Measurements from ENCODE around the gene ACTR3C. TPM values are rescaled to one million over a fixed set of nuclear protein-coding genes. Genes with fewer than 3 reads are reported as not detected.

Gene ACTR3C
- total and polyA plus RNA-seq, 10 of the 15 experiments (the other 5 are each of a cell fraction or from before 2014, with no cell fraction given): 2.0 to 10.2 (median 6.3) TPM

DNA sequence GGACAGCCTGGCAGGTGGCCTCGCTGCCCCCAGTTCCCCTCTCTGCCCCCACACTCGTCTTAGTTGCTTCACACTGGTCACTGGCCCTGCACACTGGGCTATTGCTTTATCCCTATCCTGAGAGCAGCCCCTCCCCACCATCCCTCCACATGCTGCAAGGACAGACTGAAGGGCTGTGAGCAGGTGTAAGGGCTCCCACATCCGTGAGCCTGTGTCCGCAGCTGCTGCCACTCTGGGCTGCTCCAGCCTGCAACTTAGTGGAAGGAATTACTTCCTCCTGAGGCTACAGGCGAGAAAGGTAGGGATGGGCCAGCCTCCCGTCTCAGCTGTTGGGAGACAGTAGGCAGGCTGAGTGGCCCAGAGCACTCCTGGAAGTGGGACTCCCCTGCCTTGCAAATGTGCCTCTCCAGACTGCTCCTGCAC lies 14.3 kb upstream of the ACTR3C start:
- 69% methylated on average over 6 of the region's 6 CpGs for WGBS (ENCODE audit: insufficient coverage, insufficient replicate concordance, low lambda C conversion rate, missing lambda C conversion rate)
- BruUV-seq (replicated peaks): no TSS peak
- H4K20me1 ChIP-seq (ENCODE audit: control insufficient read depth, insufficient read depth): no peaks in the 10 kb centered on the region
- in situ Hi-C loops (cut with MboI) (no loop called here), intact Hi-C loops (cut with micrococcal nuclease; ENCODE audit: unreplicated experiment) (no loop called here)
- H3K4me1 ChIP-seq (ENCODE audit: control insufficient read depth, insufficient read depth, low read length): peaks cover 8% of the 10 kb centered on the region
- ChIA-PET CTCF (no interaction called here), SMC1A (ENCODE audit: uncharacterized antibody, unreplicated experiment) (interaction anchor here (0.7 kb wide), 1 partner anchor 398 kb away, joined by 3 read pairs; no protein-coding TSS in a partner anchor), RAD21 (ENCODE audit: unreplicated experiment) (no interaction called here), POLR2A (no interaction called here)
- no peak overlapping the region for H3K4me3 ChIP-seq
- peaks cover 0 to 5% of the 10 kb centered on the region in 2 experiments; a peak in 2 of 4 replicates for H3K27me3 ChIP-seq (replicated peaks in 1 of 2; ENCODE audit: control insufficient read depth in 2 of 2, insufficient read depth in 2 of 2, low read length in 1 of 2)
- no peaks in the 10 kb centered on the region; the same call in 2 of the 3 replicates for H3K9me3 ChIP-seq (replicated peaks; ENCODE audit: control insufficient read depth, insufficient read depth, low read length)
- H3K36me3 ChIP-seq (ENCODE audit: control insufficient read depth in 2 of 2, insufficient read depth in 2 of 2, low read length in 1 of 2): peaks cover 0 to 7% of the 10 kb centered on the region in 2 experiments; a peak in 2 of 4 replicates
- H3K9ac ChIP-seq (ENCODE audit: control insufficient read depth, insufficient read depth, low read length): no peak overlapping the region
- no peak overlapping the region for H3K4me2 ChIP-seq (ENCODE audit: control insufficient read depth, insufficient read depth)
- ATAC-seq (no peak), FAIRE-seq (no peak), DNase-seq (ENCODE audit: low read depth, low spot score) (no peak)
- no peak overlapping the region for H2AFZ ChIP-seq (ENCODE audit: control insufficient read depth, low read depth, low read length)
- no peaks in the 10 kb centered on the region for H3K79me2 ChIP-seq (ENCODE audit: control insufficient read depth, insufficient read depth, low read length)
- no peak overlapping the region for H3K27ac ChIP-seq (ENCODE audit: control insufficient read depth, insufficient read depth)
- TF ChIP-seq, protein P1, sequence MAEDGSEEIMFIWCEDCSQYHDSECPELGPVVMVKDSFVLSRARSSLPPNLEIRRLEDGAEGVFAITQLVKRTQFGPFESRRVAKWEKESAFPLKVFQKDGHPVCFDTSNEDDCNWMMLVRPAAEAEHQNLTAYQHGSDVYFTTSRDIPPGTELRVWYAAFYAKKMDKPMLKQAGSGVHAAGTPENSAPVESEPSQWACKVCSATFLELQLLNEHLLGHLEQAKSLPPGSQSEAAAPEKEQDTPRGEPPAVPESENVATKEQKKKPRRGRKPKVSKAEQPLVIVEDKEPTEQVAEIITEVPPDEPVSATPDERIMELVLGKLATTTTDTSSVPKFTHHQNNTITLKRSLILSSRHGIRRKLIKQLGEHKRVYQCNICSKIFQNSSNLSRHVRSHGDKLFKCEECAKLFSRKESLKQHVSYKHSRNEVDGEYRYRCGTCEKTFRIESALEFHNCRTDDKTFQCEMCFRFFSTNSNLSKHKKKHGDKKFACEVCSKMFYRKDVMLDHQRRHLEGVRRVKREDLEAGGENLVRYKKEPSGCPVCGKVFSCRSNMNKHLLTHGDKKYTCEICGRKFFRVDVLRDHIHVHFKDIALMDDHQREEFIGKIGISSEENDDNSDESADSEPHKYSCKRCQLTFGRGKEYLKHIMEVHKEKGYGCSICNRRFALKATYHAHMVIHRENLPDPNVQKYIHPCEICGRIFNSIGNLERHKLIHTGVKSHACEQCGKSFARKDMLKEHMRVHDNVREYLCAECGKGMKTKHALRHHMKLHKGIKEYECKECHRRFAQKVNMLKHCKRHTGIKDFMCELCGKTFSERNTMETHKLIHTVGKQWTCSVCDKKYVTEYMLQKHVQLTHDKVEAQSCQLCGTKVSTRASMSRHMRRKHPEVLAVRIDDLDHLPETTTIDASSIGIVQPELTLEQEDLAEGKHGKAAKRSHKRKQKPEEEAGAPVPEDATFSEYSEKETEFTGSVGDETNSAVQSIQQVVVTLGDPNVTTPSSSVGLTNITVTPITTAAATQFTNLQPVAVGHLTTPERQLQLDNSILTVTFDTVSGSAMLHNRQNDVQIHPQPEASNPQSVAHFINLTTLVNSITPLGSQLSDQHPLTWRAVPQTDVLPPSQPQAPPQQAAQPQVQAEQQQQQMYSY (CRISPR knock-in tag; IDR thresholded peaks at IDR 0.05): no peak
- TF ChIP-seq MTA3 (IDR thresholded peaks at IDR 0.05; ENCODE audit: borderline replicate concordance, low read length): no peak
- TF ChIP-seq BCL11A (IDR thresholded peaks at IDR 0.05; ENCODE audit: low read depth, low read length): no peak
- no peak for TF ChIP-seq ZBED1 (IDR thresholded peaks at IDR 0.05; ENCODE audit: borderline replicate concordance)
- TF ChIP-seq MTA2 (IDR thresholded peaks at IDR 0.05; ENCODE audit: low read depth): no peak
- TF ChIP-seq, protein P2, sequence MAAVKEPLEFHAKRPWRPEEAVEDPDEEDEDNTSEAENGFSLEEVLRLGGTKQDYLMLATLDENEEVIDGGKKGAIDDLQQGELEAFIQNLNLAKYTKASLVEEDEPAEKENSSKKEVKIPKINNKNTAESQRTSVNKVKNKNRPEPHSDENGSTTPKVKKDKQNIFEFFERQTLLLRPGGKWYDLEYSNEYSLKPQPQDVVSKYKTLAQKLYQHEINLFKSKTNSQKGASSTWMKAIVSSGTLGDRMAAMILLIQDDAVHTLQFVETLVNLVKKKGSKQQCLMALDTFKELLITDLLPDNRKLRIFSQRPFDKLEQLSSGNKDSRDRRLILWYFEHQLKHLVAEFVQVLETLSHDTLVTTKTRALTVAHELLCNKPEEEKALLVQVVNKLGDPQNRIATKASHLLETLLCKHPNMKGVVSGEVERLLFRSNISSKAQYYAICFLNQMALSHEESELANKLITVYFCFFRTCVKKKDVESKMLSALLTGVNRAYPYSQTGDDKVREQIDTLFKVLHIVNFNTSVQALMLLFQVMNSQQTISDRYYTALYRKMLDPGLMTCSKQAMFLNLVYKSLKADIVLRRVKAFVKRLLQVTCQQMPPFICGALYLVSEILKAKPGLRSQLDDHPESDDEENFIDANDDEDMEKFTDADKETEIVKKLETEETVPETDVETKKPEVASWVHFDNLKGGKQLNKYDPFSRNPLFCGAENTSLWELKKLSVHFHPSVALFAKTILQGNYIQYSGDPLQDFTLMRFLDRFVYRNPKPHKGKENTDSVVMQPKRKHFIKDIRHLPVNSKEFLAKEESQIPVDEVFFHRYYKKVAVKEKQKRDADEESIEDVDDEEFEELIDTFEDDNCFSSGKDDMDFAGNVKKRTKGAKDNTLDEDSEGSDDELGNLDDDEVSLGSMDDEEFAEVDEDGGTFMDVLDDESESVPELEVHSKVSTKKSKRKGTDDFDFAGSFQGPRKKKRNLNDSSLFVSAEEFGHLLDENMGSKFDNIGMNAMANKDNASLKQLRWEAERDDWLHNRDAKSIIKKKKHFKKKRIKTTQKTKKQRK (IDR thresholded peaks at IDR 0.05; ENCODE audit: low read depth, low read length): no peak
- TF ChIP-seq MXI1 (IDR thresholded peaks at IDR 0.05; ENCODE audit: low read depth, low read length): no peak
- TF ChIP-seq BACH1 (IDR thresholded peaks at IDR 0.05; ENCODE audit: borderline replicate concordance): no peak
- no peak for TF ChIP-seq CHD4 (IDR thresholded peaks at IDR 0.05)
